Kidney (tissue), 14 donors: ENCODE measurements around the gene RHCE. TPM values are rescaled to one million over a fixed set of nuclear protein-coding genes. Genes with fewer than 3 reads are reported as not detected.
"Not testable (repeated sequence)": the region's sequence is repeated elsewhere in the genome, so short reads cannot be mapped to it uniquely, and the experiment has no call there.

Experiments
- DNase-seq, 5 donors: peaks; one replicate each; pipeline ENCODE4 v3.0.0-alpha.2; 2013 to 2020
- FAIRE-seq: peaks from 2 replicates; lab custom pipeline; 2012; peaks lifted over from hg19 to GRCh38; lab: Jason Lieb, UNC
- H3K27ac ChIP-seq, 2 donors: one replicate each; pipeline ENCODE4 v1.7.0; 2013; ENCODE audit warnings: low read depth in 2 of 2, low read length in 2 of 2, inconsistent platforms in 1 of 2
- H3K27me3 ChIP-seq: one replicate; pipeline ENCODE4 v1.7.1; 2013; ENCODE audit warnings: low read length, inconsistent platforms; ENCODE audit not compliant: control insufficient read depth, insufficient read depth
- H3K36me3 ChIP-seq, 3 donors: one replicate each; pipeline versions ENCODE4 v1.7.0 to v1.7.1; 2013; ENCODE audit warnings: low read length in 3 of 3, control low read depth in 1 of 3, inconsistent platforms in 1 of 3; ENCODE audit not compliant: insufficient read depth in 3 of 3, control insufficient read depth in 2 of 3
- H3K4me1 ChIP-seq, 3 donors: one replicate each; pipeline versions ENCODE4 v1.7.0 to v1.7.1; 2013; ENCODE audit warnings: low read length in 3 of 3, inconsistent platforms in 1 of 3, low read depth in 1 of 3; ENCODE audit not compliant: control insufficient read depth in 2 of 3, insufficient read depth in 2 of 3
- H3K4me3 ChIP-seq, 3 donors: one replicate each; pipeline versions ENCODE4 v1.7.0 to v1.8.1; 2013; ENCODE audit warnings: low read length in 3 of 3, control low read depth in 1 of 3, inconsistent platforms in 1 of 3
- H3K9ac ChIP-seq, 3 donors: one replicate each; pipeline versions ENCODE4 v1.7.0 to v1.7.1; 2013; ENCODE audit warnings: low read length in 3 of 3, control low read depth in 1 of 3, inconsistent platforms in 1 of 3
- H3K9me3 ChIP-seq, 3 donors: one replicate each; pipeline versions ENCODE4 v1.7.0 to v1.7.1; 2013; ENCODE audit warnings: low read length in 3 of 3, control low read depth in 1 of 3, inconsistent platforms in 1 of 3; ENCODE audit not compliant: control insufficient read depth in 2 of 3, insufficient read depth in 1 of 3
- intact Hi-C: fragments of 100-400 bp; cut with DNase I; formaldehyde crosslinking; loops from one replicate; pipeline ENCODE4 v1.11.1; 2022
- polyA plus RNA-seq: library from polyadenylated mRNA; stranded (reverse); fragments of 350-450 nt; fragmentation: Illumina TruSeq; extraction: RNeasy Lipid Tissue Mini Kit (QIAGEN cat#74804); gene quantifications from one replicate; pipeline ENCODE4 v1.2.3, GENCODE V29; 2014; ENCODE audit warnings: low read depth, low replicate concordance; ENCODE audit not compliant: insufficient read depth
- total RNA-seq: library from RNA; stranded (reverse); fragmentation: NEBNext Ultra II Directional; extraction: Animal tissue kit (Norgen Biotek cat#: 25700); gene quantifications from one replicate; pipeline ENCODE4 v1.2.1, GENCODE V29; 2021
- TF ChIP-seq, protein P1 (sequence below): IDR thresholded peaks from 3 replicates; pipeline ENCODE4 v1.5.1; 2012; ENCODE audit warnings: mild to moderate bottlenecking, moderate library complexity, borderline replicate concordance; ENCODE audit not compliant: insufficient read depth; ENCODE audit errors: extremely low read depth
- donor health status: control.
- donor health status: control.
- donor health status: control.
- donor health status: control.
- donor health status: control.
- donor health status: DM: yes; HTN: yes; CAD: no.
- donor health status: Normal renal cell carcinoma (clear cell type).

RHCE gene
- total and polyA plus RNA-seq, 2 donors from 2014 or later, result 0.44 to 1.3 TPM

DNA sequence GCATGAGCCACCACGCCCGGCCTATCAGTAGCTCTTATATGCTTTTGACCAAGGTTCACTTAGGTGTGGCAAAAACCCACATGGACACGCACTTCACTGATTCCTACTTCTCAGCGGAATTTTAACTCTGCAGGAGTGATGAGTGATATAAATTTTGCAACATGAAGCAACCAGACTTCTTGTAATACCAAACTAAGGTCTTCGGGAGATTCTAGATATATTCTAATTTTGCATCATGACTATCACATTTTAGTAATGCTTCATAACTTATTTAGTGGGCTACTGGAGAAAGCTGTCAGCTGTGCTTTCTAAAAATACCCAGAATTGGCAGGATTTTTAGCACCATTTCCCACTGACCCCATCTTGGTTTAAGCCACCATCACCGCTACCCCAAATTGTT, 27.8 kb downstream of the RHCE start:
- H3K4me3 ChIP-seq, result no peak overlapping the region
- intact Hi-C loops, result no loop called here
- no peaks in the 10 kb centered on the region for H3K27me3 ChIP-seq
- no peak for FAIRE-seq
- no peak overlapping the region for H3K9ac ChIP-seq
- TF ChIP-seq, protein P1, sequence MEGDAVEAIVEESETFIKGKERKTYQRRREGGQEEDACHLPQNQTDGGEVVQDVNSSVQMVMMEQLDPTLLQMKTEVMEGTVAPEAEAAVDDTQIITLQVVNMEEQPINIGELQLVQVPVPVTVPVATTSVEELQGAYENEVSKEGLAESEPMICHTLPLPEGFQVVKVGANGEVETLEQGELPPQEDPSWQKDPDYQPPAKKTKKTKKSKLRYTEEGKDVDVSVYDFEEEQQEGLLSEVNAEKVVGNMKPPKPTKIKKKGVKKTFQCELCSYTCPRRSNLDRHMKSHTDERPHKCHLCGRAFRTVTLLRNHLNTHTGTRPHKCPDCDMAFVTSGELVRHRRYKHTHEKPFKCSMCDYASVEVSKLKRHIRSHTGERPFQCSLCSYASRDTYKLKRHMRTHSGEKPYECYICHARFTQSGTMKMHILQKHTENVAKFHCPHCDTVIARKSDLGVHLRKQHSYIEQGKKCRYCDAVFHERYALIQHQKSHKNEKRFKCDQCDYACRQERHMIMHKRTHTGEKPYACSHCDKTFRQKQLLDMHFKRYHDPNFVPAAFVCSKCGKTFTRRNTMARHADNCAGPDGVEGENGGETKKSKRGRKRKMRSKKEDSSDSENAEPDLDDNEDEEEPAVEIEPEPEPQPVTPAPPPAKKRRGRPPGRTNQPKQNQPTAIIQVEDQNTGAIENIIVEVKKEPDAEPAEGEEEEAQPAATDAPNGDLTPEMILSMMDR, result no peak
- H3K9me3 ChIP-seq, result no peaks in the 10 kb centered on the region
- DNase-seq, result no peak
- H3K27ac ChIP-seq, result no peak overlapping the region
- no peaks in the 10 kb centered on the region for H3K4me1 ChIP-seq
- no peaks in the 10 kb centered on the region for H3K36me3 ChIP-seq

DNA sequence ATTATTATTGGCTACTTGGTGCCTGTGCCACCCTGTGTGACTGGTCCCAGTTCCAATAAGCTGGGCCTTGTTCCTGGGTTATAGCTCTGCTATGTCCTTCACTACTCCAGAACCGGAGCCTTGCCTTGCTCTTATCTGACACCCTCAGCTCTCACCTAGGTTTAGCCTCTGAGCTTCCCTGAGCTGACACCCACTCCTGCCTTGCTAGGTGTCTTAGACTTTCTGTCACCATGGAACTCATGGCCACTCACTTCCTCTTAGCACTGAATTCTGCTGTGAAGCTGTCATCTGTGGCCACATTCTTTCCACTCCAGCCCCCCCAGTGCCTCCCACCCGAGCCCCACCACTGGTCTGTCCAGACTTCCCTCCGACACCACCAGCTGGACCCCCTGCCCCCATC, 30.9 kb downstream of the RHCE start:
- H3K27me3 ChIP-seq, H3K4me1 ChIP-seq, FAIRE-seq, DNase-seq, H3K4me3 ChIP-seq, H3K9ac ChIP-seq, H3K36me3 ChIP-seq, H3K27ac ChIP-seq, intact Hi-C loops, H3K9me3 ChIP-seq: not testable (repeated sequence)

DNA sequence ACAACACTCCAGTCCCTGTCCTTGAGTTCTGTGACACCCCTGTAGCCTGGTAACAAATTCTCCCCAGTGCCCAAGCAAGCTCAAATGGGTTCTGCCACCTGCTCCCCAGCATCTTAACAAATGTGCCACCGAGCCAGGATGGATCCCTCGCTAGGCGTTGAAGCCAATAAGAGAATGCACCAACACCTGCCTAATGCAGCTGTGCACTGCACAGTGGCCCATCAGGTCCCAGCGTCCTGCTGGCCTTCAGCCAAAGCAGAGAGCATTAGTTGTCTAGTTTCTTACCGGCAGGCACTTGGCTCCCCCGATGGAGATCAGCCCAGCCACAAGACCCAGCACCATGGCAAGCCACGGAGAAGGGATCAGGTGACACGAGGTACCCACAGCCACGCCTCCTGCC, 31.9 kb downstream of the RHCE start:
- H3K9ac ChIP-seq, H3K4me3 ChIP-seq, H3K9me3 ChIP-seq, FAIRE-seq, H3K27ac ChIP-seq, H3K4me1 ChIP-seq, DNase-seq, H3K27me3 ChIP-seq, H3K36me3 ChIP-seq, intact Hi-C loops: not testable (repeated sequence)

DNA sequence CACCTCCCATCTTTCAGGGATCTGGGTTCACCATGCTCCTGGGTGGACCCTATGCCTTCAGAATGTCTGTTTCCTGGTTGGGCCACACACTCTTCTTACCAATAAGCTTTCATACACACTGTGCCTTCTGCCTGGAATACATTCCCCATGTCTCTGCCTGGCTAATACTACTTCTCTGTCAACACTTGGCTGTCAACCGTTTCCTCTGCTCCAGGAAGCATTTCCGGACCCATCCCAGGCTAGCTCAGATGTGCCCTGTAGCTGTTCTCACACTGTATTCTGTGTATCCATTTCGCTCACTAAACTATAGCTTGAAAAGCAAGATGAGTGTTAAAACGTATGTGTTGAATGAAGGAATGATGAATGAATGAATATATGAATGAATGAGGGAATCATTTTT, 33.5 kb downstream of the RHCE start:
- H3K27me3 ChIP-seq, H3K4me3 ChIP-seq, H3K4me1 ChIP-seq, H3K9me3 ChIP-seq, H3K36me3 ChIP-seq, H3K9ac ChIP-seq, H3K27ac ChIP-seq, intact Hi-C loops, FAIRE-seq: not testable (repeated sequence)
- DNase-seq, result peak in 1 of 5 donors; percentile 4

DNA sequence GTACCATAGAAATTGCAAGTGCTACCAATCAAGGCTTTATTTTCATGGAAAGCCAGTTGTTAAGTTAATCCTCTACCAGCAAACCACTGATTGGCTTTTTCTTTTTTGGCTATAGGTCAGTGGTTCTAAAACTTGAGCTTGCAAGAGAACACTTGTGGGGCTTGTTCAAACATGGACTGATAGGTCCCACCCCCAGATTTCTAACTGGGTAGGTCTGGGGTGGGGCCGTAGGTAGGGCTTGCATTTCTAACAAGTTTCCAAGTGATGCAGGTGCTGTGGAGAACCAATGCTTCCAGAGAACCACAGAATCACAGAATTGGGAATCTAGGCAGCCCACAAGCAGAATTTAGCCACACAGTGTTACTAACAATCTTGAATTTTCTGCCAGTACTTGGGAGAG, 36.8 kb downstream of the RHCE start:
- DNase-seq, FAIRE-seq: not testable (repeated sequence)

DNA sequence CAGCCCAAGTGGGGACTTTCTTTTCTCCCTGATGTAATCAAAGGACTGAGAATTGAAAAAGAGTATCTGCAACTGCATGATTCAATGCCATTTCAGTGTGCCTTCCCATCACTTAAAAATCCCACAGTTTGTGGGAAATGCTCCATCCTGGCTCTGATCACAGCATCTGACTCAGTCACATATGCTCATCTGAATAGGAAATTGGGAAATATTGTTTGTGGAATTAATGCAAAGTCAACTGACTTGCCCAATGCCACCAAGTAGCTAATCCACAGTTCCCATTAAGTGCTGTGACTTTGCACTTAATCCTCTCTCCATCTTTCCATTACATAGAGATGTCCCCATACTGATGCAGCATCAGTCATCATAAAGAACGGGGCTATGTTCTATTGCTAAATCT, 37.5 kb downstream of the RHCE start:
- DNase-seq, H3K9ac ChIP-seq, H3K36me3 ChIP-seq, H3K4me1 ChIP-seq, H3K4me3 ChIP-seq, H3K27me3 ChIP-seq, FAIRE-seq, H3K9me3 ChIP-seq, H3K27ac ChIP-seq, intact Hi-C loops: not testable (repeated sequence)

More for the DNA sequence above, 36.8 kb downstream of the RHCE start:
- H3K27me3 ChIP-seq, H3K36me3 ChIP-seq, H3K27ac ChIP-seq, H3K4me3 ChIP-seq, intact Hi-C loops, H3K9me3 ChIP-seq, H3K9ac ChIP-seq, H3K4me1 ChIP-seq: not testable (repeated sequence)

DNA sequence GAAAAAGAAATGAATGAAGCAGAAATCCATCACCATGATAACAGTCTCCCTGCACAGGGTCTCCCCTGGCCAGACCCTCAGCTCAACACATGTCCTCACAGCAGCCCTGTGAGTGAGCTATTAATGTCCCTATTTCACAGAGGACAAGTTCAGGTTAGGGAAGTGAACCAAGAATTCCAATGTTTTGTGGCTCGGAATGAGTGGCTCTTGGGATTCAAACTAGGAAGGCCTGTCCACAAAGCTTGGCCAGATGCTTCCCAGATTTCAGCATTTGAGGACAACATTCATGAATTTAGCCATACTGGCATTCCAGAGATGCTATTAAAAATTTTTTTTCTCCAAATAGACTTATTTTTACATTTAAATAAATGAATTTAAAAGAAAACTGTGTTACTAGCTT, 38.1 kb downstream of the RHCE start:
- H3K9me3 ChIP-seq, DNase-seq, H3K27me3 ChIP-seq, H3K27ac ChIP-seq, intact Hi-C loops, FAIRE-seq, H3K9ac ChIP-seq, H3K36me3 ChIP-seq, H3K4me1 ChIP-seq, H3K4me3 ChIP-seq: not testable (repeated sequence)

DNA sequence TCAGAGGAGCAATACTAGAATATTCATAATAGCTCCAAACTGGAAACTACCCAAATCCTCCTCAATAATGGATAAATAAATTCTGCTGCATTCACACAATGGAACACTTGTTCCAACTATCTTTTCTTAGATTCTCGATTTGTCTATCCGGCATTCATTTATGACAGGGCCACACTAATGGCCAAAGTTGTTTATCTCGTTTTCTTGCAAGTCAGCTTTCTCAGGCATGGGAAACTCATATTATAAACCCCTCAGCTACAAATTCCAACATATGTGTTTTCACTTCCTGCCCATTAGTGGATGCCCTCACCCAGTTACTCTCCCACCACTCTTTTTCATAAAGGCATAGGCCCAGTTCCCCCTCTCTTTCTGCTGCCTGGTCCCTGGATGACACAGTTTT, 42.3 kb downstream of the RHCE start:
- not testable (repeated sequence) for FAIRE-seq, DNase-seq

More for the DNA sequence above, 42.3 kb downstream of the RHCE start:
- intact Hi-C loops, H3K4me3 ChIP-seq, H3K36me3 ChIP-seq, H3K27me3 ChIP-seq, H3K27ac ChIP-seq, H3K9me3 ChIP-seq, H3K9ac ChIP-seq, H3K4me1 ChIP-seq: not testable (repeated sequence)
